Endothelial cell of umbilical vein (primary cell): ENCODE data around the gene HIVEP3.

Source experiments
- CTCF ChIP-seq, 2 donors: IDR thresholded peaks; 1 replicate in 1 of 2; 2 replicates in 1 of 2; pipeline ENCODE4 v1.5.1; 2011; ENCODE audit warnings: low read length in 2 of 2, mild to moderate bottlenecking in 2 of 2, moderate library complexity in 2 of 2, control low read depth in 1 of 2, inconsistent platforms in 1 of 2, low read depth in 1 of 2; ENCODE audit not compliant: insufficient read depth in 1 of 2; ENCODE audit errors: extremely low read depth in 1 of 2
- EZH2 ChIP-seq: IDR thresholded peaks from 2 replicates; pipeline ENCODE4 v1.6.1; 2012; ENCODE audit warnings: borderline replicate concordance, low read depth, mild to moderate bottlenecking, moderate library complexity, low read length, inconsistent platforms; ENCODE audit not compliant: severe bottlenecking
- GATA2 ChIP-seq: IDR thresholded peaks from 2 replicates; pipeline ENCODE4 v1.7.0; 2011; ENCODE audit warnings: low read depth, mild to moderate bottlenecking, moderate library complexity, mixed read lengths, low read length; ENCODE audit not compliant: insufficient read length, insufficient read depth
- JUN ChIP-seq: IDR thresholded peaks from 2 replicates; pipeline ENCODE4 v1.6.1; 2011; ENCODE audit warnings: borderline replicate concordance, low read depth; ENCODE audit not compliant: insufficient read length, insufficient read depth
- MAX ChIP-seq: IDR thresholded peaks from 2 replicates; pipeline ENCODE4 v1.6.1; 2011; ENCODE audit not compliant: insufficient read depth, insufficient read length
- POLR2A ChIP-seq: IDR thresholded peaks from 2 replicates; pipeline ENCODE4 v1.6.1; 2012; ENCODE audit warnings: low read depth, mild to moderate bottlenecking, control low read depth, low read length
- POLR2AphosphoS5 ChIP-seq: IDR thresholded peaks from 2 replicates; pipeline ENCODE4 v1.6.1; 2012; ENCODE audit warnings: low read depth, mild to moderate bottlenecking, control low read depth, low read length, moderate library complexity; ENCODE audit not compliant: insufficient read depth

- TF ChIP-seq CTCF (IDR thresholded peaks at IDR 0.05; ENCODE audit: extremely low read depth in 1 of 2, insufficient read depth in 1 of 2, low read depth in 1 of 2, low read length in 2 of 2) (no peak), POLR2AphosphoS5 (no peak), POLR2A (no peak), GATA2 (no peak), JUN (no peak), EZH2 (no peak), MAX (no peak)
Measured at GRCh38 chr1:41868241-41868998, 50.3 kb downstream of the HIVEP3 start.
